Epithelial cell of prostate (primary cell): ENCODE results near the gene AUH.
A peak's percentile ranks its signal among the peaks of the same experiment; 100 is the strongest.
"Not testable (repeated sequence)": the region's sequence is repeated elsewhere in the genome, so short reads cannot be mapped to it uniquely, and the experiment has no call there.

Source experiments
- DNase-seq: peaks from one replicate; pipeline ENCODE4 v3.0.0-alpha.2; 2011; ENCODE audit warnings: low read depth, low spot score
- H3K27ac ChIP-seq: fragments of 450-650 bp; 2 replicates; pipeline ENCODE4 v1.5.1; 2017; ENCODE audit warnings: mild to moderate bottlenecking

Gene AUH

GRCh38 chr9:91220021-91220420 lies 141.7 kb downstream of the AUH start:
- DNase-seq, result no peak
- H3K27ac ChIP-seq, result no peak overlapping the region

- no peak overlapping the region for H3K27ac ChIP-seq
- no peak for DNase-seq
Measured at GRCh38 chr9:91219557-91219956, 142.2 kb downstream of the AUH start.

DNA sequence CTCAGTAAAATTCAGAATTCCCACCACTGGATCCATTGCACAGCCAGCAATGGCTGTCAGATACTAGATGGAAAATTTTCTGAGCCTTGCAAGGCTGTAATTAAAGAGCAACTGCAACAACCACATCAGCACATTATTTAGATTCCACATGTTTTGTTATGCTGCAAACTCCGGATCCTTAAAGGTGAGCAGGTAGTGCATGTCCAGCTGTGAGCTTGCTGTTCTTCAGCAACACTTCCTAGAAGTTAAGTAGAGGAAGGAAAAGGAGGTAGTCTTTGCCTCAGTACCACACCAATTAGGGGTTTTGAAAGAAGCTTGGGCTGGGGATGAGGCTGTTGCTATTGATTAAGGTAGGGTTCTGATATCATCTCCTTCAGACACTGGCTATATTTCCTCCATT lies 144.3 kb downstream of the AUH start:
- no peak overlapping the region for H3K27ac ChIP-seq
- DNase-seq, result no peak

DNA sequence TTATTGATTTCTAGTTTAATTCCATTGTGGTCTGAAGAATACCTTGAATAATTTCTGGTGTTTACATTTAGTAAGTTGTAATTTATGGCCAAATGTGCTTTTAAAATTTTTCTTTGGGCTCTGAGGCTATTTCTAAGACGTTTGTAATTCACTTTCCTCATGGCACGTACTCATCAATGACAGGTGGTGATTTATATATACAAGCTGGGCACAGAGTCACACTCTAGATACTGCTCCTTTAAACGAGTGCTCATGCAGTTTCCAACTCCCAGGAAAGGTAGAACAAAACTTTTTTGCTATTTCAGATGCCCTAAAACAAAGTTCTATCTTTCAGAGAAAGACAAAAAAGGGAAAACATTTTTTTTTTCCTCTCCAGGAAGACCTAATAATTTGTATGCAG lies 146.9 kb downstream of the AUH start:
- H3K27ac ChIP-seq, result no peak overlapping the region

GRCh38 chr9:91214086-91214485 lies 147.6 kb downstream of the AUH start:
- DNase-seq, result no peak
- no peak overlapping the region for H3K27ac ChIP-seq

More for the DNA sequence above, 146.9 kb downstream of the AUH start:
- no peak for DNase-seq

GRCh38 chr9:91212596-91213243 lies 149.0 kb downstream of the AUH start:
- H3K27ac ChIP-seq, result no peak overlapping the region
- DNase-seq, result no peak

DNA sequence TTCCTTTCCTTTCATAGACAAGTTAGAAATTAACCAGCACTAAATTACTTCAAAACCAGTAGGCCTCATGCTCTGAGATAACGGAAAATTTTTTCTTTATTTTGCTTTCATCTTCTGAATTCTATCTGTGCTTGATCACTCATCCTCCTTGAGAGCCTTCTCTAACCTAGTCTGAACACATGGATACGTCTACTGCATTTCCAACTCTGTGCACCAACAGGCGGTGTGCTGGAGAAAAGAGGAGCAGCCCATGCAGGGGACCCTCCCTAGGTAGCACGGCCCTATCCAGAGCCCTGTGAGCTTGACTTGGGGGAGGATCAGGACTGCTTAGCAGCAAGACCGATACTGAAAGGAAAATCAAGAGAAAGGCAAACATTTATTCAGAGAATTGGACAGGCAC lies 149.8 kb downstream of the AUH start:
- no peak overlapping the region for H3K27ac ChIP-seq
- DNase-seq, result no peak

DNA sequence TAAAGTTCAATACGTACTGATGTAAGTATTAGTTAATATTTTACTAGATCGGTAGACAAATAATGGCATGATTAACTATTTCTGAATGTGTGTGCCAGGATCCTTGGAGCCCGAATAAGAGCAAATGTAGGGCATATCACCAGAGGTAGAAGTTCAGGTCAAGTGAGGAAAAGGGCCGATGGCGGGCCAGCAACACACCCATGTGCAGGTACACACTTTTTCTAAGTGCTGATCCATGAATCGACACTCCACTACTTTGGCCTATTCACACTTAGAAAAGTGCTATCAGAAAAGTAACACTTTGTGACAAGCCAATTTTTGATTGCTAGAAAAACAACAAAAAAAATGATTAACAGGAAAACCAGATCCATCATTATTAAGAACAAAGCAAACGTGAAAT lies 150.3 kb downstream of the AUH start:
- DNase-seq, result no peak
- no peak overlapping the region for H3K27ac ChIP-seq

- H3K27ac ChIP-seq, result no peak overlapping the region
- DNase-seq, result no peak
Measured at GRCh38 chr9:91210318-91210717, 151.4 kb downstream of the AUH start.

- no peak for DNase-seq
- H3K27ac ChIP-seq, result no peak overlapping the region
Measured at GRCh38 chr9:91208837-91209236, 152.9 kb downstream of the AUH start.

GRCh38 chr9:91208419-91208745 lies 153.3 kb downstream of the AUH start:
- DNase-seq, result no peak
- no peak overlapping the region for H3K27ac ChIP-seq

GRCh38 chr9:91207729-91208418 lies 153.8 kb downstream of the AUH start:
- no peak overlapping the region for H3K27ac ChIP-seq
- DNase-seq, result no peak

DNA sequence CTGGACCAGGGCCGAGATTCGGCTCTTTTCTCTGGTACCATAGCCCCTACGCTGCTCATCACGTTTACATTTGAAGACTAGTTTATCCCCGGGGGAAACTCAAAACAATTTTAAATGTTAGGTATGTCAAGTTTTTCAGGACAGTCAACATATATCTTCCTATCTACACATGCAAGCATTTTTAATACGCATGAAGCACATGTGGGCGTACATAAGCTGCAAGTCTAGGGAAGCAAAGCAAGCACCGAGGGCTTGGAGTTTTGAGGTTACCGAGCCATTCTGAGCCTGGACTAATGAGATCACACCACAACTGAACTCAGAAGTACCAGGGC lies 154.4 kb downstream of the AUH start:
- no peak overlapping the region for H3K27ac ChIP-seq
- DNase-seq, result no peak

- no peak overlapping the region for H3K27ac ChIP-seq
- no peak for DNase-seq
Measured at GRCh38 chr9:91206806-91207205, 154.9 kb downstream of the AUH start.

- no peak for DNase-seq
- no peak overlapping the region for H3K27ac ChIP-seq
Measured at GRCh38 chr9:91202736-91203283, 158.9 kb downstream of the AUH start.

DNA sequence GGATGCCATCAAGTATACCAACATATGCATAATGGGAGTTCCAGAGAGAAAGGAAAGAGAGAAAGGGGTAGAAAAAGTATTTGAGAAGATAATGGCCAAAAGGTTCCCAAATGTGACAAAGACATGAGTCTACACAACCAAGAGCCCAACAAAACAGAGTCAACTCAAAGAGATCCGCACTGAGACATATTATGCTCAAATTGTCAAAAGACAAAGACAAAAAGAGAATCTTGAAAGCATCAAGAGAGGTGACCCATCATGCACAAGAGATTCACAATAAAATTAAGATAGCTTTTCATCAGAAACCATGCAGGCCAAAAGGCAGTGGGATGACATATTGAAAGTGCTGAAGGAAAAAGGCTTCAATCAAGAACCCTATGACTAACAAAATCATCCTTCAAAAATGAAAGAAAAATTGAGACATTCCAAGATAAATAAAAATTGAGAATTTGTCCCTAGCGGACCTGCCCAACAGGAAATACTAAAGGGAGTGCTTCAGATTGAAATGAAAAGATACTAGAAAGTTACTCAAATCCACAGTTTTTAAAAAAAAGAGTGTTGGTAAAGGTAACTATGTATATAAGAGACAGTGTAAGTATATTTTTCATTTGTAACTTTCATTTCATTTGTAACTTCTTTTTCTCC lies 160.9 kb downstream of the AUH start:
- peak overlapping the region; percentile 64 for H3K27ac ChIP-seq
- no peak for DNase-seq

DNA sequence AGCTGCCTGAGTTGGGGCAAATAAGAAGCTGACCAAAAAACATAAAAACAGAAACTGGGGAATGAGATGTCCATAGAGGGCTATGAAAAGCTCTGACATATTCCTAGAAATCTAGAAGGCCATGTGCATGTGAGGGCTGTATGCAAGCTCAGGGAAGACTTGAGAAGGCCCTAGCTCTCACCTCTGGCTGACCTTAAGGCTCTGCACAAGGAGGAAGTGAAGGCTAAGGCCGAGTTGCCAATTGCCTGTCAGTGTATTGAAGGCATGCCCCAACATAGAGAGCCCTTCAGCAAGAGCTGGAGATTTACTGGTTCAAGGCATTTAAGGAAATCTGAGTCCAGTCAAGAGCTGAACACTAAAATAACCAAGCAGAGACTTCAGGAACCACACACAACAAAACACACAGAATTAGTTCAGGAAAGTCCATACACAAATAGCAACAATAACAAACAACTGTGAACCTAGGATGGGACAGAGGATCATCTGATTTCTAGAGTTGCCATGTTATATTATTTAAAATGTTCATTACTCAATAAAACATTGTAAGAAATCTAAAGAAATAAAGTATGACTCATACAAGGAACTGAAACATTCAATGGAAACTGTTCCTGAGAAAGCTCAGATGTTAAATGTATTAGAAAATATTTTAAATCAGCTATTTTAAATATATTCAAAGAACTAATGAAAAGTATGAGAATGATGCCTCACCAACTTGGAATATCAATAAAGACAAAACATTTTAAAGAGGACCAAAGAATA lies 161.8 kb downstream of the AUH start:
- peak overlapping the region; percentile 64 for H3K27ac ChIP-seq
- no peak for DNase-seq

DNA sequence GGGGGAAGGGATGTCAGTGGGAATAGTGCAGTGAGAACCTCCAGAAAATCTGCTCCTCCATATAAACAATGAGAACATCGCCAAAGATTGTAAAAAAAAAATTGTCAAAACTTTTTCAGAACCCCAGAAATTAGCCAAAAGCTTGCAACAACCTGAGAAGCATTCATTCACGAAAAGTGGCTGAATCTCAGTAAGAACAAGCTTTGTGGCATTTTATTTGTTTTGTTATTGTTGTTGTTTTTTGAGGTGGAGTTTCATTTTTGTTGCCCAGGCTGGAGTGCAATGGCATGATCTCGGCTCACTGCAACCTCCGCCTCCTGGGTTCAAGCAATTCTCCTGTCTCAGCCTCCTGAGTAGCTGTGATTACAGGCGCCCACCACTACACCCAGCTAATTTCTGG lies 162.8 kb downstream of the AUH start:
- not testable (repeated sequence) for DNase-seq, H3K27ac ChIP-seq

- no peak for DNase-seq
- peak overlapping the region; percentile 64 for H3K27ac ChIP-seq
Measured at GRCh38 chr9:91198405-91198804, 163.3 kb downstream of the AUH start.

- peak; percentile 90 for DNase-seq
- H3K27ac ChIP-seq, result peak overlapping the region; percentile 64
Measured at GRCh38 chr9:91197232-91198181, 164.2 kb downstream of the AUH start.
